A549 treated with CORT108297 at 1 μM for 4 hours (cell line): ENCODE measurements around the gene CXCR4. TPM values are rescaled to one million over a fixed set of nuclear protein-coding genes. Genes with fewer than 3 reads are reported as not detected.

Experiments
- total RNA-seq: library from RNA; stranded (reverse); fragments of 200-300 nt; extraction: Qiagen RNA extraction; gene quantifications from 5 replicates; pipeline ENCODE4 v1.2.3, GENCODE V29; 2022

CXCR4 gene
- total RNA-seq, result 0.28 to 0.75 TPM (median 0.51 TPM) in 5 replicates

GRCh38 chr2:136117909-136118818 lies at the start of gene CXCR4:
Gene CXCR4 (minus strand): TSS chr2:136118149. CDS start chr2:136118060, 89 bp downstream.

Other genes starting within 250 kb of the CXCR4 start
- gene MCM6, start 241.7 kb downstream of the CXCR4 start, total RNA-seq, result 46.3 to 60.6 TPM (median 49.4 TPM) in 5 replicates
- 52.7 to 62.1 TPM (median 55.9 TPM) in 5 replicates for gene DARS1, start 132.5 kb downstream of the CXCR4 start, total RNA-seq